HCT116 (cell line): Measurements from ENCODE around the gene ACYP2. TPM values are rescaled to one million over a fixed set of nuclear protein-coding genes. Genes with fewer than 3 reads are reported as not detected.

Source experiments
- ATAC-seq: fragments of 200-7000 bp; cut with Tn5 transposase; 2 replicates; pipeline ENCODE4 v1.9.1; 2020; ENCODE audit warnings: mild to moderate bottlenecking, moderate library complexity
- BruUV-seq: library from RNA; stranded (reverse); fragments of 400-500 nt; replicated peaks from 2 replicates; lab custom pipeline; 2021; lab: Mats Ljungman, UMichigan
- CTCF ChIA-PET: fragments of 300-600 bp; sonication (Branson Sonifier 250); formaldehyde crosslinking; loops from one replicate; lab custom pipeline; 2021; ENCODE audit warnings: antibody characterized with exemption; lab: Charles Lee
- POLR2A ChIA-PET: fragments of 300-600, 350-600 bp; sonication (Branson Sonifier 250); formaldehyde crosslinking; loops from one replicate; lab custom pipeline; 2021; ENCODE audit warnings: antibody characterized with exemption; lab: Charles Lee
- RAD21 ChIA-PET, 2 experiments: fragments of 300-600 bp; sonication (Branson Sonifier 250); formaldehyde crosslinking; loops; one replicate each; lab custom pipeline; 2023; ENCODE audit warnings: low total read pairs in 2 of 2; ENCODE audit not compliant: uncharacterized antibody in 2 of 2, unreplicated experiment in 2 of 2, low non-redundant PET in 1 of 2; lab: Charles Lee
- DNase-seq: peaks from one replicate; pipeline ENCODE4 v3.0.0-alpha.2; 2010; ENCODE audit warnings: low read depth, low spot score
- H2AFZ ChIP-seq: fragments of 200-600 bp; shearing (Covaris generic), sonication (generic); 2 replicates; pipeline ENCODE4 v1.6.1; 2017; ENCODE audit warnings: low read depth, mixed run types, mixed read lengths, antibody characterized with exemption, low read length; ENCODE audit not compliant: poor library complexity, severe bottlenecking
- H3K27ac ChIP-seq: 2 replicates; pipeline ENCODE4 v1.5.1; 2012; ENCODE audit warnings: low read depth, low read length
- H3K27me3 ChIP-seq: fragments of 200-600 bp; sonication (generic); 2 replicates; pipeline ENCODE4 v1.6.1; 2016; ENCODE audit warnings: mixed run types, low read length, mixed read lengths; ENCODE audit not compliant: insufficient read depth
- H3K36me3 ChIP-seq, 2 experiments: fragments of 200-500 bp in 1 of 2; fragments of 200-600 bp in 1 of 2; sonication (Bioruptor generic) in 1 of 2; sonication (generic) in 1 of 2; 2 replicates each; pipeline versions ENCODE4 v1.5.1 to v1.6.1; 2014 to 2016; ENCODE audit warnings: low read length in 2 of 2, inconsistent platforms in 1 of 2, mixed read lengths in 1 of 2, mixed run types in 1 of 2; ENCODE audit not compliant: insufficient read depth in 2 of 2, control insufficient read depth in 1 of 2
- H3K4me1 ChIP-seq, 2 experiments: fragments of 200-600 bp in 1 of 2; sonication (generic) in 1 of 2; 2 replicates each; pipeline versions ENCODE4 v1.5.1 to v1.6.1; 2012 to 2017; ENCODE audit warnings: low read length in 2 of 2, inconsistent platforms in 1 of 2, mild to moderate bottlenecking in 1 of 2, mixed read lengths in 1 of 2, mixed run types in 1 of 2, moderate library complexity in 1 of 2; ENCODE audit not compliant: insufficient read depth in 2 of 2, control insufficient read depth in 1 of 2
- H3K4me2 ChIP-seq: fragments of 200-600 bp; sonication (generic); 2 replicates; pipeline ENCODE4 v1.6.1; 2017; ENCODE audit warnings: mixed run types, low read length, mixed read lengths
- H3K4me3 ChIP-seq, 2 experiments: fragments of 200-600 bp in 1 of 2; sonication (generic) in 1 of 2; replicated peaks in 1 of 2; 2 replicates each; pipeline ENCODE4 v1.5.1; 2011 to 2016; ENCODE audit warnings: low read length in 2 of 2, control low read depth in 1 of 2, low read depth in 1 of 2, mild to moderate bottlenecking in 1 of 2, mixed read lengths in 1 of 2, mixed run types in 1 of 2
- H3K79me2 ChIP-seq: fragments of 200-600 bp; sonication (generic); 2 replicates; pipeline ENCODE4 v1.6.1; 2017; ENCODE audit warnings: mild to moderate bottlenecking, mixed run types, low read length, moderate library complexity, mixed read lengths; ENCODE audit not compliant: insufficient read depth
- H3K9ac ChIP-seq: fragments of 200-600 bp; sonication (generic); 2 replicates; pipeline ENCODE4 v1.6.1; 2016; ENCODE audit warnings: low read length, mixed read lengths
- H3K9me2 ChIP-seq: fragments of 200-600 bp; sonication (generic), shearing (Covaris generic); 2 replicates; pipeline ENCODE4 v1.6.1; 2017; ENCODE audit warnings: mixed run types, mild to moderate bottlenecking, moderate library complexity; ENCODE audit not compliant: insufficient read depth
- H3K9me3 ChIP-seq, 2 experiments: fragments of 200-500 bp in 1 of 2; fragments of 200-600 bp in 1 of 2; sonication (Bioruptor generic) in 1 of 2; sonication (generic) in 1 of 2; 2 replicates each; pipeline ENCODE4 v1.6.1; 2014 to 2017; ENCODE audit warnings: low read length in 2 of 2, mixed read lengths in 2 of 2, inconsistent platforms in 1 of 2, low read depth in 1 of 2, mild to moderate bottlenecking in 1 of 2, mixed run types in 1 of 2, moderate library complexity in 1 of 2; ENCODE audit not compliant: control insufficient read depth in 1 of 2, insufficient read depth in 1 of 2
- H4K20me1 ChIP-seq: fragments of 200-600 bp; sonication (generic), shearing (Covaris generic); 2 replicates; pipeline ENCODE4 v1.6.1; 2017; ENCODE audit warnings: mixed run types, mild to moderate bottlenecking, moderate library complexity; ENCODE audit not compliant: insufficient read depth
- EGR1 ChIP-seq: IDR thresholded peaks from 2 replicates; pipeline ENCODE4 v1.6.1; 2012; ENCODE audit warnings: low read depth
- ELF1 ChIP-seq: IDR thresholded peaks from 2 replicates; pipeline ENCODE4 v1.6.1; 2012; ENCODE audit warnings: low read depth, borderline replicate concordance
- EZH2 ChIP-seq: fragments of 200-600 bp; sonication (generic); IDR thresholded peaks from 2 replicates; pipeline ENCODE4 v1.6.1; 2017; ENCODE audit warnings: antibody characterized with exemption, mixed run types
- FOSL1 ChIP-seq: IDR thresholded peaks from 2 replicates; pipeline ENCODE4 v1.6.1; 2012; ENCODE audit warnings: low read depth
- POLR2A ChIP-seq: IDR thresholded peaks from 2 replicates; pipeline ENCODE4 v1.7.0; 2011; ENCODE audit warnings: borderline replicate concordance; ENCODE audit not compliant: insufficient read depth, insufficient read length; ENCODE audit errors: extremely low read depth
- RAD21 ChIP-seq: IDR thresholded peaks from 2 replicates; pipeline ENCODE4 v1.6.1; 2012; ENCODE audit warnings: low read depth, mild to moderate bottlenecking
- SRF ChIP-seq: IDR thresholded peaks from 2 replicates; pipeline ENCODE4 v1.6.1; 2012; ENCODE audit warnings: low read depth
- intact Hi-C: fragments of 100-400 bp; cut with micrococcal nuclease; formaldehyde crosslinking; loops from 2 replicates; pipeline ENCODE4 v1.10.0; 2022
- total RNA-seq: library from RNA; stranded (reverse); gene quantifications from one replicate; pipeline ENCODE4 v1.2.1, GENCODE V29; 2021; ENCODE audit not compliant: unreplicated experiment
- TF ChIP-seq, protein P1 (sequence below), 3 experiments: fragments of 200-600 bp in 1 of 3; sonication (generic) in 1 of 3; IDR thresholded peaks in 2 of 3; conservative IDR thresholded peaks in 1 of 3; 2 replicates each; pipeline ENCODE4 v1.5.1; 2012 to 2017; ENCODE audit warnings: low read depth in 2 of 3, low read length in 2 of 3, antibody characterized with exemption in 1 of 3, borderline replicate concordance in 1 of 3, control low read depth in 1 of 3, mild to moderate bottlenecking in 1 of 3, mixed read lengths in 1 of 3, mixed run types in 1 of 3, moderate library complexity in 1 of 3; ENCODE audit not compliant: insufficient read depth in 1 of 3
- TF ChIP-seq, protein P2 (sequence below): IDR thresholded peaks from 2 replicates; pipeline ENCODE4 v1.6.1; 2011; ENCODE audit warnings: mild to moderate bottlenecking, low read length, moderate library complexity; ENCODE audit not compliant: insufficient replicate concordance; ENCODE audit errors: extremely low read depth

Gene ACYP2
- total RNA-seq, 1 experiment from 2014 or later: 9.4 TPM

DNA sequence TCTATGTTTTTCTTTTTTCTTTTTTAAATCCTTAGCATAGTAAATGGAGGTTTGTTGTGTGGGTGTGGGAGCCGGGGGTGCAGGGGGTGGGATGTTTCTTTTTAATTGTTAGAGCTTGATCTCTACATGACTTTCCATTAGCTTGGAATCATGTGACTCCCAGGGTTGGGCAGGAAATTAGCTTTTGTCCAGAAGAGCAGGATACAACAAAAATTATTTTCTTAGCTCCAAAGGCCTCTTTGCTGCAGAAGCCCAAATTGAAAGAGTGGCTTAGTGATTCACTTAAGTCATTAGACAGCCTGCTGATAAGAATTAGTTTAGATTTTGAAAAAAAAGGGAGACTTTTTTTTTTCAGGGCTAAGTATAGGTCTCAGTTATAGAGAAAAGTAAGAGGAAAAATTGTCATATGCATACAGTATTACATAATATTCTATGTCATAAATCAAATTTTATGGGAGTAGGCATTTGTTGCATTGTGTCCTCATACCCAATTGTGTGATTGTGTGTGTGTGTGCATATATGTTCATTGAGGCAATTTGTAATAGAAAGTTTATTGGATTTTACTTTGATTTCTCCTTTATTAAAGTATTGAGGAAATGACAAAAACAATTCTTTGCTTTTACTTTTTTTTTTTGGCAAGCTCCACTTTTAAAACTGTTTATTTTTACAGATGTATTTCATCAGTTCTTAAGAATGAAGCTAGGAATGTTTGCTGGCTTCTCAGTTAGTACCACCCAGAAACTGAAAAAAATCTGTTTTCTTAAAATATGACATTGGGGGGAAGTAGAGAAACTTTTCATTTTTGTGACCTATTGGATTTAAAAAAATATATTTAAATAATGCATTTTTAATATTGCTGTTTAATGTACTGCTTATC is 93.2 kb downstream of the ACYP2 start (continued):
- TF ChIP-seq, protein P1, sequence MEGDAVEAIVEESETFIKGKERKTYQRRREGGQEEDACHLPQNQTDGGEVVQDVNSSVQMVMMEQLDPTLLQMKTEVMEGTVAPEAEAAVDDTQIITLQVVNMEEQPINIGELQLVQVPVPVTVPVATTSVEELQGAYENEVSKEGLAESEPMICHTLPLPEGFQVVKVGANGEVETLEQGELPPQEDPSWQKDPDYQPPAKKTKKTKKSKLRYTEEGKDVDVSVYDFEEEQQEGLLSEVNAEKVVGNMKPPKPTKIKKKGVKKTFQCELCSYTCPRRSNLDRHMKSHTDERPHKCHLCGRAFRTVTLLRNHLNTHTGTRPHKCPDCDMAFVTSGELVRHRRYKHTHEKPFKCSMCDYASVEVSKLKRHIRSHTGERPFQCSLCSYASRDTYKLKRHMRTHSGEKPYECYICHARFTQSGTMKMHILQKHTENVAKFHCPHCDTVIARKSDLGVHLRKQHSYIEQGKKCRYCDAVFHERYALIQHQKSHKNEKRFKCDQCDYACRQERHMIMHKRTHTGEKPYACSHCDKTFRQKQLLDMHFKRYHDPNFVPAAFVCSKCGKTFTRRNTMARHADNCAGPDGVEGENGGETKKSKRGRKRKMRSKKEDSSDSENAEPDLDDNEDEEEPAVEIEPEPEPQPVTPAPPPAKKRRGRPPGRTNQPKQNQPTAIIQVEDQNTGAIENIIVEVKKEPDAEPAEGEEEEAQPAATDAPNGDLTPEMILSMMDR (IDR thresholded peaks at IDR 0.05 in 2 of 3, conservative IDR thresholded peaks at IDR 0.05 in 1 of 3; ENCODE audit: borderline replicate concordance in 1 of 3, insufficient read depth in 1 of 3, low read depth in 2 of 3, low read length in 2 of 3): no peak
- TF ChIP-seq SRF (no peak), EGR1 (no peak)

DNA sequence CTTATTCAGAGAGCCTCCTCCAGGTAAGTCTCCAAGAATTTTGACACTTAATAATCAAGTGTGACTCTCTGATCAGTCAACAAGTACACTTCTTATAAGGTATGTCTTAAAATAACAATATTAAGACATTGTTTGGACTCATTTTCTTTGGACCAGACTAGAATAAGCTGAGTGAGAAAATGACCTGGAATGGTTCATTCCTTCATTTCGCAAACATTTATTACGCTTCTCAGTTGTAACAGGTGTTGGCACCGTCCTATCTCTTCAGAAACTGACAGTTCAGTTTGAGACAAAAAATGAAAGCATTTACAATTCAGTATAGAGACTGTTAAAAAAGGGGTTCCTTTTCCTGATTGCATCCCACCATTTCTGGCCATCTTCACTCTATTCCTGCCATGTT is 94.0 kb downstream of the ACYP2 start:
- CTCF ChIA-PET: interaction anchor here (1.1 kb wide), 1 partner anchor 11 kb away, joined by 3 read pairs; no protein-coding TSS in a partner anchor
- H3K9ac ChIP-seq: no peak overlapping the region
- H3K4me1 ChIP-seq: no peaks in the 10 kb centered on the region
- no peak overlapping the region for H3K4me3 ChIP-seq
- no peaks in the 10 kb centered on the region for H3K9me3 ChIP-seq
- no peaks in the 10 kb centered on the region for H3K36me3 ChIP-seq
- H3K9me2 ChIP-seq: no peaks in the 10 kb centered on the region
- BruUV-seq: no TSS peak
- H3K27me3 ChIP-seq: no peaks in the 10 kb centered on the region
- H3K79me2 ChIP-seq: no peaks in the 10 kb centered on the region
- H3K4me2 ChIP-seq: no peak overlapping the region
- DNase-seq: no peak
- POLR2A ChIA-PET: no interaction called here
- no peak overlapping the region for H3K27ac ChIP-seq
- no peak for ATAC-seq
- no peak overlapping the region for H2AFZ ChIP-seq
- RAD21 ChIA-PET: no interaction called here
- TF ChIP-seq ELF1: no peak
- TF ChIP-seq EZH2: no peak
- TF ChIP-seq POLR2A: no peak
- TF ChIP-seq FOSL1: no peak
- TF ChIP-seq RAD21: no peak
- TF ChIP-seq, protein P2, sequence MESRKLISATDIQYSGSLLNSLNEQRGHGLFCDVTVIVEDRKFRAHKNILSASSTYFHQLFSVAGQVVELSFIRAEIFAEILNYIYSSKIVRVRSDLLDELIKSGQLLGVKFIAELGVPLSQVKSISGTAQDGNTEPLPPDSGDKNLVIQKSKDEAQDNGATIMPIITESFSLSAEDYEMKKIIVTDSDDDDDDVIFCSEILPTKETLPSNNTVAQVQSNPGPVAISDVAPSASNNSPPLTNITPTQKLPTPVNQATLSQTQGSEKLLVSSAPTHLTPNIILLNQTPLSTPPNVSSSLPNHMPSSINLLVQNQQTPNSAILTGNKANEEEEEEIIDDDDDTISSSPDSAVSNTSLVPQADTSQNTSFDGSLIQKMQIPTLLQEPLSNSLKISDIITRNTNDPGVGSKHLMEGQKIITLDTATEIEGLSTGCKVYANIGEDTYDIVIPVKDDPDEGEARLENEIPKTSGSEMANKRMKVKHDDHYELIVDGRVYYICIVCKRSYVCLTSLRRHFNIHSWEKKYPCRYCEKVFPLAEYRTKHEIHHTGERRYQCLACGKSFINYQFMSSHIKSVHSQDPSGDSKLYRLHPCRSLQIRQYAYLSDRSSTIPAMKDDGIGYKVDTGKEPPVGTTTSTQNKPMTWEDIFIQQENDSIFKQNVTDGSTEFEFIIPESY: no peak
- intact Hi-C loops: no loop called here
- H4K20me1 ChIP-seq: no peaks in the 10 kb centered on the region
